ENCODE data around the gene STAU1.

Gene STAU1

GRCh38 chr20:49183444-49183843 lies 4.7 kb downstream of the STAU1 start:
- Histone ChIP-seq H3K4me1 (ENCODE audit: control insufficient read depth, insufficient read depth, low read length) (peaks cover 9% of the 10 kb centered on the region), H3K27ac (ENCODE audit: extremely low read depth, low read depth, low read length) (no peak overlapping the region), H3K9me3 (ENCODE audit: control insufficient read depth, insufficient read depth, low read depth, low read length) (no peaks in the 10 kb centered on the region), H3K4me3 (ENCODE audit: low read depth, low read length) (no peak overlapping the region), H3K36me3 (ENCODE audit: control insufficient read depth in 2 of 2, insufficient read depth in 1 of 2, low read length in 2 of 2) (peaks cover under 1 to 2% of the 10 kb centered on the region in 2 experiments; a peak in 2 of 3 replicates)
- CTCF ChIA-PET: interaction anchor here (2.2 to 2.5 kb wide), 2 partner anchors 34 to 50 kb away, joined by 8 to 11 read pairs; no protein-coding TSS in a partner anchor
- TF ChIP-seq ZNF600 (tag by site-specific recombination; IDR thresholded peaks at IDR 0.05) (peak; percentile 58; the same call in 1 of the 2 replicates), ZNF792 (tag by site-specific recombination; IDR thresholded peaks at IDR 0.05) (no peak), TSHZ1 (tag by site-specific recombination; IDR thresholded peaks at IDR 0.05; ENCODE audit: borderline replicate concordance) (no peak), ZNF544 (tag by site-specific recombination; IDR thresholded peaks at IDR 0.05) (no peak), ELK4 (IDR thresholded peaks at IDR 0.05; ENCODE audit: borderline replicate concordance, low read depth, low read length) (no peak), ZNF585B (tag by site-specific recombination; IDR thresholded peaks at IDR 0.05) (no peak)
- POLR2A ChIA-PET: no interaction called here

GRCh38 chr20:49181265-49181877 lies 6.8 kb downstream of the STAU1 start:
- H3K36me3 ChIP-seq (ENCODE audit: control insufficient read depth in 2 of 2, insufficient read depth in 1 of 2, low read length in 2 of 2): peaks cover 5 to 11% of the 10 kb centered on the region in 2 experiments; a peak in 2 of 3 replicates
- CTCF ChIA-PET: interaction anchor here (1.1 to 4.1 kb wide), 3 partner anchors 8 to 48 kb away, joined by 3 to 27 read pairs (median 17); no protein-coding TSS in a partner anchor
- TF ChIP-seq TRIM28 (IDR thresholded peaks at IDR 0.05; ENCODE audit: borderline replicate concordance, low read length): no peak
- TF ChIP-seq ZNF670 (tag by site-specific recombination; IDR thresholded peaks at IDR 0.05; ENCODE audit: low read depth): no peak
- TF ChIP-seq ZNF121 (tag by site-specific recombination; IDR thresholded peaks at IDR 0.05): peak; percentile 78
- peak; percentile 63; the same call in 1 of the 2 replicates for TF ChIP-seq ZNF362 (tag by site-specific recombination; IDR thresholded peaks at IDR 0.05)
- TF ChIP-seq PRDM4 (tag by site-specific recombination; IDR thresholded peaks at IDR 0.05): 0 out of 2 replicates have a peak, but pooled peaks have one; percentile 15
- no peak for TF ChIP-seq ELK4 (IDR thresholded peaks at IDR 0.05; ENCODE audit: borderline replicate concordance, low read depth, low read length)
- no peak for TF ChIP-seq SP2 (tag by site-specific recombination; IDR thresholded peaks at IDR 0.05)
- TF ChIP-seq ZNF792 (tag by site-specific recombination; IDR thresholded peaks at IDR 0.05): no peak
- TF ChIP-seq ZBTB49 (tag by site-specific recombination; IDR thresholded peaks at IDR 0.05; ENCODE audit: low read depth): no peak
- no peak for TF ChIP-seq YY2 (tag by site-specific recombination; IDR thresholded peaks at IDR 0.05)
- TF ChIP-seq INSM2 (tag by site-specific recombination; IDR thresholded peaks at IDR 0.05): no peak
- TF ChIP-seq ZNF530 (tag by site-specific recombination; IDR thresholded peaks at IDR 0.05; ENCODE audit: low read depth): no peak
- no peak for TF ChIP-seq ZNF585B (tag by site-specific recombination; IDR thresholded peaks at IDR 0.05)

More at GRCh38 chr20:49181265-49181877, 6.8 kb downstream of the STAU1 start:
- peaks cover 9% of the 10 kb centered on the region for H3K4me1 ChIP-seq (ENCODE audit: control insufficient read depth, insufficient read depth, low read length)
- no peak overlapping the region for H3K4me3 ChIP-seq (ENCODE audit: low read depth, low read length)
- H3K27ac ChIP-seq (ENCODE audit: extremely low read depth, low read depth, low read length): no peak overlapping the region
- POLR2A ChIA-PET: interaction anchor here (0.5 to 1.5 kb wide), 7 partner anchors 8 to 134 kb away, joined by 3 to 13 read pairs (median 4); partner anchors contain the start of gene DDX27
- no peaks in the 10 kb centered on the region for H3K9me3 ChIP-seq (ENCODE audit: control insufficient read depth, insufficient read depth, low read depth, low read length)
